Measurements from ENCODE around the gene POU2F3. TPM values are rescaled to one million over a fixed set of nuclear protein-coding genes. Genes with fewer than 3 reads are reported as not detected.

POU2F3 gene
- total RNA-seq, 1 experiment from 2014 or later = not detected

GRCh38 chr11:120217526-120217925 lies 22.4 kb upstream of the POU2F3 start:
- Mint-ChIP-seq H3K4me3 (ENCODE audit: unreplicated experiment) (no peak overlapping the region), H3K36me3 (ENCODE audit: insufficient read depth, unreplicated experiment) (no peaks in the 10 kb centered on the region), H3K27me3 (ENCODE audit: insufficient read depth, unreplicated experiment) (no peaks in the 10 kb centered on the region), H3K9me3 (ENCODE audit: unreplicated experiment) (no peaks in the 10 kb centered on the region), H3K4me1 (ENCODE audit: low read depth, unreplicated experiment) (peaks cover 18% of the 10 kb centered on the region), H3K27ac (ENCODE audit: unreplicated experiment) (no peak overlapping the region)
- Histone ChIP-seq H3K4me1 (peaks cover 18% of the 10 kb centered on the region), H3K27me3 (replicated peaks; ENCODE audit: control insufficient read depth, insufficient read depth, low read length) (no peaks in the 10 kb centered on the region), H3K36me3 (ENCODE audit: control insufficient read depth, insufficient read depth, low read length) (peaks cover 4% of the 10 kb centered on the region; the same call in 1 of the 2 replicates), H3K4me3 (ENCODE audit: low read depth, low read length) (no peak overlapping the region), H3K9me3 (no peaks in the 10 kb centered on the region)
- intact Hi-C loops (cut with micrococcal nuclease; ENCODE audit: unreplicated experiment) = no loop called here
- no TSS peak for BruUV-seq (replicated peaks)
- no peak for DNase-seq
- ChIA-PET CTCF (no interaction called here), POLR2A (no interaction called here)
- TF ChIP-seq, protein P1, sequence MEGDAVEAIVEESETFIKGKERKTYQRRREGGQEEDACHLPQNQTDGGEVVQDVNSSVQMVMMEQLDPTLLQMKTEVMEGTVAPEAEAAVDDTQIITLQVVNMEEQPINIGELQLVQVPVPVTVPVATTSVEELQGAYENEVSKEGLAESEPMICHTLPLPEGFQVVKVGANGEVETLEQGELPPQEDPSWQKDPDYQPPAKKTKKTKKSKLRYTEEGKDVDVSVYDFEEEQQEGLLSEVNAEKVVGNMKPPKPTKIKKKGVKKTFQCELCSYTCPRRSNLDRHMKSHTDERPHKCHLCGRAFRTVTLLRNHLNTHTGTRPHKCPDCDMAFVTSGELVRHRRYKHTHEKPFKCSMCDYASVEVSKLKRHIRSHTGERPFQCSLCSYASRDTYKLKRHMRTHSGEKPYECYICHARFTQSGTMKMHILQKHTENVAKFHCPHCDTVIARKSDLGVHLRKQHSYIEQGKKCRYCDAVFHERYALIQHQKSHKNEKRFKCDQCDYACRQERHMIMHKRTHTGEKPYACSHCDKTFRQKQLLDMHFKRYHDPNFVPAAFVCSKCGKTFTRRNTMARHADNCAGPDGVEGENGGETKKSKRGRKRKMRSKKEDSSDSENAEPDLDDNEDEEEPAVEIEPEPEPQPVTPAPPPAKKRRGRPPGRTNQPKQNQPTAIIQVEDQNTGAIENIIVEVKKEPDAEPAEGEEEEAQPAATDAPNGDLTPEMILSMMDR (IDR thresholded peaks at IDR 0.05; ENCODE audit: insufficient read depth in 1 of 2, low read depth in 1 of 2, low read length in 1 of 2, severe bottlenecking in 1 of 2, unreplicated experiment in 1 of 2) = no peak

GRCh38 chr11:120217941-120218694 lies 21.8 kb upstream of the POU2F3 start:
- BruUV-seq (replicated peaks) = no TSS peak
- Histone ChIP-seq H3K27me3 (replicated peaks; ENCODE audit: control insufficient read depth, insufficient read depth, low read length) (no peaks in the 10 kb centered on the region), H3K4me3 (ENCODE audit: low read depth, low read length) (no peak overlapping the region), H3K4me1 (peaks cover 13% of the 10 kb centered on the region), H3K36me3 (ENCODE audit: control insufficient read depth, insufficient read depth, low read length) (peaks cover 4% of the 10 kb centered on the region; the same call in 1 of the 2 replicates), H3K9me3 (no peaks in the 10 kb centered on the region)
- Mint-ChIP-seq H3K27me3 (ENCODE audit: insufficient read depth, unreplicated experiment) (no peaks in the 10 kb centered on the region), H3K27ac (ENCODE audit: unreplicated experiment) (no peak overlapping the region), H3K4me3 (ENCODE audit: unreplicated experiment) (no peak overlapping the region), H3K9me3 (ENCODE audit: unreplicated experiment) (no peaks in the 10 kb centered on the region), H3K4me1 (ENCODE audit: low read depth, unreplicated experiment) (peaks cover 12% of the 10 kb centered on the region), H3K36me3 (ENCODE audit: insufficient read depth, unreplicated experiment) (no peaks in the 10 kb centered on the region)
- POLR2A ChIA-PET = no interaction called here
- DNase-seq = no peak
- CTCF ChIA-PET = no interaction called here
- intact Hi-C loops (cut with micrococcal nuclease; ENCODE audit: unreplicated experiment) = no loop called here
- TF ChIP-seq, protein P1 (IDR thresholded peaks at IDR 0.05; ENCODE audit: insufficient read depth in 1 of 2, low read depth in 1 of 2, low read length in 1 of 2, severe bottlenecking in 1 of 2, unreplicated experiment in 1 of 2) = no peak

DNA sequence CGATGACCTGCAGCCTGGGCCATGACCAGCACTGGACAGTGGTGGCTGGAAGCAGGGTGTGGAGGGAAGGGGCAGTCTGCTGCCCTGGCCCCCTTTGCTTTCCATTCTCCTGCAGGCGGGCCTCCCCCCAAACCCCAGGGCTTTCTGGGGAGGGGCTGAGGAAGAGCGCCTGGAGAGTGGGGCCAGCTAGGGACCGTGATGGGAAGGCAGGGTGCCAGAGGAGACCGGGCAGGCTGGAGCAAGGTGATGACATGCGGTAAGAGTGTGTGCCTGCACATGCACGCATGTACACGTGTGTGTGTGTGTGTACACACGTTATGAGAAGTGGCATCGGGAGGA lies 21.3 kb upstream of the POU2F3 start:
- H3K9me3 ChIP-seq = no peaks in the 10 kb centered on the region
- ChIA-PET CTCF (no interaction called here), POLR2A (no interaction called here)
- BruUV-seq (replicated peaks) = no TSS peak
- Mint-ChIP-seq H3K27me3 (ENCODE audit: insufficient read depth, unreplicated experiment) (no peaks in the 10 kb centered on the region), H3K4me3 (ENCODE audit: unreplicated experiment) (no peak overlapping the region), H3K36me3 (ENCODE audit: insufficient read depth, unreplicated experiment) (no peaks in the 10 kb centered on the region), H3K27ac (ENCODE audit: unreplicated experiment) (no peak overlapping the region), H3K9me3 (ENCODE audit: unreplicated experiment) (no peaks in the 10 kb centered on the region), H3K4me1 (ENCODE audit: low read depth, unreplicated experiment) (peaks cover 12% of the 10 kb centered on the region)
- no peaks in the 10 kb centered on the region for H3K27me3 ChIP-seq (replicated peaks; ENCODE audit: control insufficient read depth, insufficient read depth, low read length)
- H3K36me3 ChIP-seq (ENCODE audit: control insufficient read depth, insufficient read depth, low read length) = peaks cover 4% of the 10 kb centered on the region; the same call in 1 of the 2 replicates
- H3K4me1 ChIP-seq = peaks cover 11% of the 10 kb centered on the region
- H3K4me3 ChIP-seq (ENCODE audit: low read depth, low read length) = no peak overlapping the region
- intact Hi-C loops (cut with micrococcal nuclease; ENCODE audit: unreplicated experiment) = no loop called here
- TF ChIP-seq, protein P1 (IDR thresholded peaks at IDR 0.05; ENCODE audit: insufficient read depth in 1 of 2, low read depth in 1 of 2, low read length in 1 of 2, severe bottlenecking in 1 of 2, unreplicated experiment in 1 of 2) = no peak
- DNase-seq = no peak
